ENCODE results near the gene JAML. TPM values are rescaled to one million over a fixed set of nuclear protein-coding genes. Genes with fewer than 3 reads are reported as not detected.

The JAML gene
- total and polyA plus RNA-seq, 9 of the 15 experiments (the other 6 are each of a cell fraction or from before 2014, with no cell fraction given): 0.05 to 0.32 (median 0.22) TPM; not detected in 4

- TF ChIP-seq E2F8 (IDR thresholded peaks at IDR 0.05; ENCODE audit: low read depth, partially characterized antibody) (peak; percentile 88), HES1 (IDR thresholded peaks at IDR 0.05; ENCODE audit: low read depth) (no peak), TAF1 (IDR thresholded peaks at IDR 0.05; ENCODE audit: control insufficient read depth, extremely low read depth, insufficient read depth, low read length, severe bottlenecking) (no peak), ZBTB26 (CRISPR knock-in tag; IDR thresholded peaks at IDR 0.05) (no peak), HDGF (IDR thresholded peaks at IDR 0.05) (no peak), ZNF780A (CRISPR knock-in tag; IDR thresholded peaks at IDR 0.05) (no peak), PBX2 (CRISPR knock-in tag; IDR thresholded peaks at IDR 0.05; ENCODE audit: low read depth) (no peak), PBX2 (tag; conservative IDR thresholded peaks at IDR 0.05; ENCODE audit: low read depth) (peak; percentile 44), BRF2 (IDR thresholded peaks at IDR 0.05; ENCODE audit: borderline replicate concordance, insufficient read depth, insufficient read length) (no peak), NCOA2 (IDR thresholded peaks at IDR 0.05; ENCODE audit: partially characterized antibody in 2 of 2) (no peak), CAMTA2 (CRISPR knock-in tag; conservative IDR thresholded peaks at IDR 0.05) (no peak), NCOA6 (IDR thresholded peaks at IDR 0.05) (no peak), SMAD2 (IDR thresholded peaks at IDR 0.05; ENCODE audit: low read depth, low read length) (no peak), TRIM24 (IDR thresholded peaks at IDR 0.05) (peak; percentile 36 to 69; a peak in 3 of 4 replicates), ZBTB7A (IDR thresholded peaks at IDR 0.05; ENCODE audit: borderline replicate concordance, control insufficient read depth, low read depth, low read length) (peak; percentile 90), ZNF280B (CRISPR knock-in tag; IDR thresholded peaks at IDR 0.05) (no peak), ZNF589 (CRISPR knock-in tag; IDR thresholded peaks at IDR 0.05; ENCODE audit: low read depth) (peak; percentile 70; the same call in 1 of the 2 replicates)
Measured at GRCh38 chr11:118251858-118252652, 27.2 kb upstream of the JAML start, which contains the start of gene MPZL3 (continued).
